Natural killer cell (primary cell): ENCODE results near the gene FBXO9. TPM values are rescaled to one million over a fixed set of nuclear protein-coding genes. Genes with fewer than 3 reads are reported as not detected.

Experiments used
- ATAC-seq, 3 donors: fragments of 150-1000 bp in 2 of 3; fragments of 200-7000 bp in 1 of 3; cut with Tn5 transposase; 1 replicate in 1 of 3; 2 replicates in 2 of 3; pipeline ENCODE4 v1.10.0; 2021; ENCODE audit warnings: mild to moderate bottlenecking in 2 of 3, moderate library complexity in 2 of 3
- DNase-seq, 2 donors: peaks; one replicate each; pipeline versions ENCODE4 v3.0.0 to v3.0.0-alpha.2; 2013 to 2021; ENCODE audit warnings: mixed read lengths in 1 of 2
- H3K27ac ChIP-seq: one replicate; pipeline ENCODE4 v1.5.1; 2013; ENCODE audit warnings: mild to moderate bottlenecking, low read length
- H3K27me3 ChIP-seq: one replicate; pipeline ENCODE4 v1.6.1; 2013; ENCODE audit warnings: low read length; ENCODE audit not compliant: control insufficient read depth, insufficient read depth
- H3K36me3 ChIP-seq: one replicate; pipeline ENCODE4 v1.6.1; 2013; ENCODE audit warnings: low read length; ENCODE audit not compliant: control insufficient read depth, insufficient read depth
- H3K4me1 ChIP-seq: one replicate; pipeline ENCODE4 v1.6.1; 2013; ENCODE audit warnings: low read length; ENCODE audit not compliant: control insufficient read depth, insufficient read depth
- H3K4me3 ChIP-seq: one replicate; pipeline ENCODE4 v1.5.1; 2013; ENCODE audit warnings: low read length
- H3K9me3 ChIP-seq: one replicate; pipeline ENCODE4 v1.6.1; 2013; ENCODE audit warnings: low read length; ENCODE audit not compliant: control insufficient read depth, insufficient read depth
- H3K27ac Mint-ChIP-seq, 2 donors: one replicate each; pipeline ENCODE4 v1.8.0; 2022; ENCODE audit warnings: mild to moderate bottlenecking in 2 of 2, mixed read lengths in 2 of 2, moderate library complexity in 1 of 2
- H3K27me3 Mint-ChIP-seq, 2 donors: one replicate each; pipeline ENCODE4 v1.8.0; 2022; ENCODE audit warnings: low read depth in 2 of 2, mixed read lengths in 2 of 2
- H3K36me3 Mint-ChIP-seq: one replicate; pipeline ENCODE4 v1.8.0; 2022; ENCODE audit warnings: mixed read lengths
- H3K4me1 Mint-ChIP-seq, 2 donors: one replicate each; pipeline ENCODE4 v1.8.0; 2022; ENCODE audit warnings: mixed read lengths in 2 of 2
- H3K4me3 Mint-ChIP-seq: one replicate; pipeline ENCODE4 v1.8.0; 2022; ENCODE audit warnings: mild to moderate bottlenecking, moderate library complexity, mixed read lengths
- H3K9me3 Mint-ChIP-seq, 2 donors: one replicate each; pipeline ENCODE4 v1.8.0; 2022; ENCODE audit warnings: mixed read lengths in 2 of 2
- CTCF ChIP-seq: fragments of 200-600 bp; IDR thresholded peaks from one replicate; pipeline ENCODE4 v1.8.0; 2022; ENCODE audit warnings: antibody characterized with exemption
- WGBS: methylation state at CpG from one replicate; pipeline ENCODE4 v1.1.7; 2013; ENCODE audit warnings: missing lambda C conversion rate; ENCODE audit not compliant: insufficient coverage; 5-methylcytosine and 5-hydroxymethylcytosine counted together
- intact Hi-C: fragments of 100-400 bp; cut with micrococcal nuclease; formaldehyde crosslinking; loops from one replicate; pipeline ENCODE4 v1.14.2; 2022
- total RNA-seq, 4 donors: library from RNA; stranded (reverse); fragments of 120-200 nt in 1 of 4; gene quantifications; one replicate each; pipeline versions ENCODE4 v1.2.3 to v1.2.4, GENCODE V29; 2013 to 2022

The FBXO9 gene
- total RNA-seq, 3 donors from 2014 or later (not counting 1 experiment from before 2014, with no cell fraction given), result 82.4 to 96.6 (median 88.9) TPM

- H3K9me3 ChIP-seq, result no peaks in the 10 kb centered on the region
- no peaks in the 10 kb centered on the region for H3K36me3 Mint-ChIP-seq
- ATAC-seq (no peak), DNase-seq (no peak)
- no peaks in the 10 kb centered on the region for H3K27me3 ChIP-seq
- no peaks in the 10 kb centered on the region for H3K4me1 Mint-ChIP-seq
- no peak overlapping the region for H3K27ac ChIP-seq
- H3K4me1 ChIP-seq, result no peaks in the 10 kb centered on the region
- peaks cover 6 to 9% of the 10 kb centered on the region in 2 donors for H3K27me3 Mint-ChIP-seq
- no peak overlapping the region for H3K4me3 Mint-ChIP-seq
- no peak overlapping the region for H3K27ac Mint-ChIP-seq
- TF ChIP-seq CTCF, result no peak
- H3K4me3 ChIP-seq, result no peak overlapping the region
- no peaks in the 10 kb centered on the region for H3K9me3 Mint-ChIP-seq
- 92% methylated on average over 3 of the region's 4 CpGs for WGBS
- intact Hi-C loops, result no loop called here
- H3K36me3 ChIP-seq, result no peaks in the 10 kb centered on the region
These were observed 54.7 kb downstream of the FBXO9 start for GRCh38 chr6:53119772-53120409.

- H3K9me3 Mint-ChIP-seq, result no peaks in the 10 kb centered on the region
- H3K27me3 Mint-ChIP-seq, result peaks cover 14 to 24% of the 10 kb centered on the region in 2 donors
- no peak overlapping the region for H3K27ac Mint-ChIP-seq
- H3K36me3 Mint-ChIP-seq, result no peaks in the 10 kb centered on the region
- no peaks in the 10 kb centered on the region for H3K4me1 ChIP-seq
- no peaks in the 10 kb centered on the region for H3K27me3 ChIP-seq
- DNase-seq (no peak), ATAC-seq (no peak)
- H3K4me3 ChIP-seq, result no peak overlapping the region
- intact Hi-C loops, result no loop called here
- H3K4me1 Mint-ChIP-seq, result no peaks in the 10 kb centered on the region
- no peaks in the 10 kb centered on the region for H3K9me3 ChIP-seq
- no peak for TF ChIP-seq CTCF
- WGBS, result 94% methylated on average over 10 of the region's 10 CpGs
- H3K4me3 Mint-ChIP-seq, result no peak overlapping the region
- no peaks in the 10 kb centered on the region for H3K36me3 ChIP-seq
- H3K27ac ChIP-seq, result no peak overlapping the region
These were observed 59.1 kb downstream of the FBXO9 start for GRCh38 chr6:53124131-53124800.

GRCh38 chr6:53125276-53125675 is 60.1 kb downstream of the FBXO9 start:
- WGBS, result 80% methylated on average over 4 of the region's 4 CpGs

More at GRCh38 chr6:53125276-53125675, 60.1 kb downstream of the FBXO9 start:
- ATAC-seq, result no peak
- Histone ChIP-seq H3K36me3 (no peaks in the 10 kb centered on the region), H3K27ac (no peak overlapping the region), H3K27me3 (no peaks in the 10 kb centered on the region), H3K4me3 (no peak overlapping the region), H3K4me1 (no peaks in the 10 kb centered on the region), H3K9me3 (no peaks in the 10 kb centered on the region)
- no peaks in the 10 kb centered on the region for H3K36me3 Mint-ChIP-seq
- H3K27ac Mint-ChIP-seq, result no peak overlapping the region
- no peak overlapping the region for H3K4me3 Mint-ChIP-seq
- TF ChIP-seq CTCF, result no peak
- intact Hi-C loops, result no loop called here
- H3K9me3 Mint-ChIP-seq, result no peaks in the 10 kb centered on the region
- no peak for DNase-seq
- H3K4me1 Mint-ChIP-seq, result no peaks in the 10 kb centered on the region
- peaks cover 16 to 17% of the 10 kb centered on the region in 2 donors for H3K27me3 Mint-ChIP-seq
